Measurements from ENCODE around the gene VARS2. TPM values are rescaled to one million over a fixed set of nuclear protein-coding genes. Genes with fewer than 3 reads are reported as not detected.

VARS2 gene
- polyA plus RNA-seq, 1 of the 3 experiments (the other 2 are of a cell fraction): 31.2 TPM

DNA sequence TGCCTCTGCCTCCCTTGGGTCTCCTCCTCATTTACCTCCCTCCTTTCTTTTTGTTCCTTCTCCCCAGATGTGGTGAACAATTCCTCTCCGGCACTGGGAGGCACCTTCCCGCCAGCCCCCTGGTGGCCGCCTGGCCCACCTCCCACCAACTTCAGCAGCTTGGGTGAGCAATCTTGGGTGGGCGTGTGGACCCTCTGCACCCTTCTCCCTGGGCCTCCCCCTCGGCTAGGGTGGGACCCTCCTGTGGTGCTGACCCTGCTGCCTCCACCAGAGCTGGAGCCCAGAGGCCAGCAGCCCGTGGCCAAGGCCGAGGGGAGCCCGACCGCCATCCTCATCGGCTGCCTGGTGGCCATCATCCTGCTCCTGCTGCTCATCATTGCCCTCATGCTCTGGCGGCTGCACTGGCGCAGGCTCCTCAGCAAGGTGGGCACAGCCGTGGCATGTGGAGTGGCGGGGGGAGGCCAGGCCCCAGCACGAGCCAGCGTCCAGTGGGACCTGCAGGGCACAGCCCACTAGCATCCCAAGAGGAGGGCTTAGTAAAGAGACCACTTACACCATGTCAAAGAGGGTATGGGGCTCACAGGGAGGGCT lies 20.9 kb upstream of the VARS2 start:
- Histone ChIP-seq H3K9me3 (no peaks in the 10 kb centered on the region), H3K27me3 (ENCODE audit: insufficient read depth) (no peaks in the 10 kb centered on the region), H3K9ac (no peak overlapping the region), H2AFZ (ENCODE audit: low read depth) (no peak overlapping the region), H3K4me3 (ENCODE audit: low read depth in 2 of 2, low read length in 1 of 2) (no peak overlapping the region), H3K36me3 (replicated peaks in 1 of 2; ENCODE audit: control insufficient read depth in 1 of 2, insufficient read depth in 2 of 2, low read length in 1 of 2) (peaks cover 10 to 63% of the 10 kb centered on the region in 2 experiments), H3F3A (replicated peaks; ENCODE audit: insufficient read depth) (peaks cover 2% of the 10 kb centered on the region), H3K4me2 (no peak overlapping the region), H3K27ac (ENCODE audit: low read depth in 2 of 2, low read length in 1 of 2) (no peak overlapping the region), H3K9me2 (no peaks in the 10 kb centered on the region), H3K79me2 (ENCODE audit: insufficient read depth) (peaks cover 27% of the 10 kb centered on the region), H4K20me1 (ENCODE audit: insufficient read depth) (no peaks in the 10 kb centered on the region), H3K4me1 (ENCODE audit: control insufficient read depth in 1 of 2, insufficient read depth in 2 of 2, low read depth in 1 of 2, low read length in 1 of 2) (peaks cover 2 to 6% of the 10 kb centered on the region in 2 experiments; a peak in 2 of 4 replicates)
- TF ChIP-seq TEAD4 (IDR thresholded peaks at IDR 0.05; ENCODE audit: borderline replicate concordance, insufficient read depth) (no peak), JUND (IDR thresholded peaks at IDR 0.05) (no peak), ELF1 (IDR thresholded peaks at IDR 0.05) (no peak), GABPA (IDR thresholded peaks at IDR 0.05; ENCODE audit: low read depth) (no peak), FOXJ3 (CRISPR knock-in tag; IDR thresholded peaks at IDR 0.05) (no peak)
- TF ChIP-seq, protein P1, sequence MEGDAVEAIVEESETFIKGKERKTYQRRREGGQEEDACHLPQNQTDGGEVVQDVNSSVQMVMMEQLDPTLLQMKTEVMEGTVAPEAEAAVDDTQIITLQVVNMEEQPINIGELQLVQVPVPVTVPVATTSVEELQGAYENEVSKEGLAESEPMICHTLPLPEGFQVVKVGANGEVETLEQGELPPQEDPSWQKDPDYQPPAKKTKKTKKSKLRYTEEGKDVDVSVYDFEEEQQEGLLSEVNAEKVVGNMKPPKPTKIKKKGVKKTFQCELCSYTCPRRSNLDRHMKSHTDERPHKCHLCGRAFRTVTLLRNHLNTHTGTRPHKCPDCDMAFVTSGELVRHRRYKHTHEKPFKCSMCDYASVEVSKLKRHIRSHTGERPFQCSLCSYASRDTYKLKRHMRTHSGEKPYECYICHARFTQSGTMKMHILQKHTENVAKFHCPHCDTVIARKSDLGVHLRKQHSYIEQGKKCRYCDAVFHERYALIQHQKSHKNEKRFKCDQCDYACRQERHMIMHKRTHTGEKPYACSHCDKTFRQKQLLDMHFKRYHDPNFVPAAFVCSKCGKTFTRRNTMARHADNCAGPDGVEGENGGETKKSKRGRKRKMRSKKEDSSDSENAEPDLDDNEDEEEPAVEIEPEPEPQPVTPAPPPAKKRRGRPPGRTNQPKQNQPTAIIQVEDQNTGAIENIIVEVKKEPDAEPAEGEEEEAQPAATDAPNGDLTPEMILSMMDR (IDR thresholded peaks at IDR 0.05): peak; percentile 24; the same call in 1 of the 2 replicates
- TF ChIP-seq, protein P2, sequence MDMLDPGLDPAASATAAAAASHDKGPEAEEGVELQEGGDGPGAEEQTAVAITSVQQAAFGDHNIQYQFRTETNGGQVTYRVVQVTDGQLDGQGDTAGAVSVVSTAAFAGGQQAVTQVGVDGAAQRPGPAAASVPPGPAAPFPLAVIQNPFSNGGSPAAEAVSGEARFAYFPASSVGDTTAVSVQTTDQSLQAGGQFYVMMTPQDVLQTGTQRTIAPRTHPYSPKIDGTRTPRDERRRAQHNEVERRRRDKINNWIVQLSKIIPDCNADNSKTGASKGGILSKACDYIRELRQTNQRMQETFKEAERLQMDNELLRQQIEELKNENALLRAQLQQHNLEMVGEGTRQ (IDR thresholded peaks at IDR 0.05; ENCODE audit: borderline replicate concordance, low read depth, low read length): no peak
- DNase-seq: peak; percentile 47
- CTCF ChIA-PET: interaction anchor here (0.9 kb wide), 2 partner anchors 10 to 71 kb away, joined by 3 to 4 read pairs; no protein-coding TSS in a partner anchor
- 96% methylated on average over 6 of the region's 16 CpGs for WGBS (ENCODE audit: low lambda C conversion rate)
- POLR2A ChIA-PET: no interaction called here

DNA sequence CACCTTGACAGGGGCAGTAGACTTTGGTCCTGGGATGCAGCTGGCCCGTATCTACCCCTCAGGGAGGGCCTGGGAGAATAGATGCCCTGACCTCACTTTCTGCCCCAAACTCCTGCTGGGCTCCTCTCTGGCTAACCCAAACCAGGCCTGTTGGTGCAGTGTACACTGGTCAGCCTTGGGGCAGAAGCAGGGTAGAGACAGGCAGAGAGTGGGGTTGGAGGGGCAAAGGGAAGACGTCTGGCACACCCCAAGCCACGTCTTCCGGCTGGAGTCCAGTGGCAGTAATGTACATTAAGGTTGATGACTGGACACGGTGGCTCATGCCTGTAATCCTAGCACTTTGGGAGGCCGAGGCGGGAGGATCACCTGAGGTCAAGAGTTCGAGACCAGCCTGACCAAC lies 20.4 kb upstream of the VARS2 start:
- H3F3A ChIP-seq (replicated peaks; ENCODE audit: insufficient read depth): no peaks in the 10 kb centered on the region

More for the DNA sequence above, 20.4 kb upstream of the VARS2 start:
- H3K27ac ChIP-seq (ENCODE audit: low read depth in 2 of 2, low read length in 1 of 2): no peak overlapping the region
- no peak overlapping the region for H3K4me3 ChIP-seq (ENCODE audit: low read depth in 2 of 2, low read length in 1 of 2)
- WGBS (ENCODE audit: low lambda C conversion rate): 98% methylated on average over 8 of the region's 8 CpGs
- no peak for DNase-seq
- H3K9me2 ChIP-seq: no peaks in the 10 kb centered on the region
- no peak overlapping the region for H3K9ac ChIP-seq
- TF ChIP-seq MXI1 (IDR thresholded peaks at IDR 0.05; ENCODE audit: low read depth, low read length): no peak
- TF ChIP-seq FOXM1 (IDR thresholded peaks at IDR 0.05; ENCODE audit: low read depth): no peak
- TF ChIP-seq SIN3A (IDR thresholded peaks at IDR 0.05; ENCODE audit: borderline replicate concordance, low read depth, low read length): no peak
- TF ChIP-seq JUND (IDR thresholded peaks at IDR 0.05): no peak
- TF ChIP-seq GATA2 (CRISPR knock-in tag; IDR thresholded peaks at IDR 0.05): no peak
- TF ChIP-seq FOXJ3 (CRISPR knock-in tag; IDR thresholded peaks at IDR 0.05): no peak
- TF ChIP-seq, protein P2 (IDR thresholded peaks at IDR 0.05; ENCODE audit: borderline replicate concordance, low read depth, low read length): no peak
- no peak for TF ChIP-seq NRF1 (IDR thresholded peaks at IDR 0.05; ENCODE audit: low read depth, low read length)
- no peak for TF ChIP-seq TCF12 (IDR thresholded peaks at IDR 0.05)
- TF ChIP-seq TAF1 (IDR thresholded peaks at IDR 0.05; ENCODE audit: borderline replicate concordance, low read depth, low read length): no peak
- TF ChIP-seq, protein P3, sequence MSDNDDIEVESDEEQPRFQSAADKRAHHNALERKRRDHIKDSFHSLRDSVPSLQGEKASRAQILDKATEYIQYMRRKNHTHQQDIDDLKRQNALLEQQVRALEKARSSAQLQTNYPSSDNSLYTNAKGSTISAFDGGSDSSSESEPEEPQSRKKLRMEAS (IDR thresholded peaks at IDR 0.05; ENCODE audit: low read depth): no peak
- TF ChIP-seq RAD21 (IDR thresholded peaks at IDR 0.05; ENCODE audit: low read length): no peak
- TF ChIP-seq, protein P4, sequence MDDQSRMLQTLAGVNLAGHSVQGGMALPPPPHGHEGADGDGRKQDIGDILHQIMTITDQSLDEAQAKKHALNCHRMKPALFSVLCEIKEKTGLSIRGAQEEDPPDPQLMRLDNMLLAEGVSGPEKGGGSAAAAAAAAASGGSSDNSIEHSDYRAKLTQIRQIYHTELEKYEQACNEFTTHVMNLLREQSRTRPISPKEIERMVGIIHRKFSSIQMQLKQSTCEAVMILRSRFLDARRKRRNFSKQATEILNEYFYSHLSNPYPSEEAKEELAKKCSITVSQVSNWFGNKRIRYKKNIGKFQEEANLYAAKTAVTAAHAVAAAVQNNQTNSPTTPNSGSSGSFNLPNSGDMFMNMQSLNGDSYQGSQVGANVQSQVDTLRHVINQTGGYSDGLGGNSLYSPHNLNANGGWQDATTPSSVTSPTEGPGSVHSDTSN (IDR thresholded peaks at IDR 0.05): no peak
- no peak for TF ChIP-seq TEAD4 (IDR thresholded peaks at IDR 0.05; ENCODE audit: borderline replicate concordance, insufficient read depth)
- no peak for TF ChIP-seq POLR2AphosphoS5 (IDR thresholded peaks at IDR 0.05; ENCODE audit: low read depth, low read length)
- no peak for TF ChIP-seq RFX5 (IDR thresholded peaks at IDR 0.05; ENCODE audit: low read length)
- H3K79me2 ChIP-seq (ENCODE audit: insufficient read depth): peaks cover 22% of the 10 kb centered on the region; the same call in 1 of the 2 replicates
- no peaks in the 10 kb centered on the region for H3K9me3 ChIP-seq
- no peak overlapping the region for H3K4me2 ChIP-seq
- peaks cover 0 to 6% of the 10 kb centered on the region in 2 experiments; a peak in 1 of 4 replicates for H3K4me1 ChIP-seq (ENCODE audit: control insufficient read depth in 1 of 2, insufficient read depth in 2 of 2, low read depth in 1 of 2, low read length in 1 of 2)
- ChIA-PET POLR2A (no interaction called here), CTCF (interaction anchor here (0.9 kb wide), 1 partner anchor 71 kb away, joined by 4 read pairs; no protein-coding TSS in a partner anchor)
- no peaks in the 10 kb centered on the region for H4K20me1 ChIP-seq (ENCODE audit: insufficient read depth)
- H3K27me3 ChIP-seq (ENCODE audit: insufficient read depth): no peaks in the 10 kb centered on the region
- no peak overlapping the region for H2AFZ ChIP-seq (ENCODE audit: low read depth)
- peaks cover 10 to 69% of the 10 kb centered on the region in 2 experiments for H3K36me3 ChIP-seq (replicated peaks in 1 of 2; ENCODE audit: control insufficient read depth in 1 of 2, insufficient read depth in 2 of 2, low read length in 1 of 2)
